ENCODE results near the gene NRG2.

The NRG2 gene

DNA sequence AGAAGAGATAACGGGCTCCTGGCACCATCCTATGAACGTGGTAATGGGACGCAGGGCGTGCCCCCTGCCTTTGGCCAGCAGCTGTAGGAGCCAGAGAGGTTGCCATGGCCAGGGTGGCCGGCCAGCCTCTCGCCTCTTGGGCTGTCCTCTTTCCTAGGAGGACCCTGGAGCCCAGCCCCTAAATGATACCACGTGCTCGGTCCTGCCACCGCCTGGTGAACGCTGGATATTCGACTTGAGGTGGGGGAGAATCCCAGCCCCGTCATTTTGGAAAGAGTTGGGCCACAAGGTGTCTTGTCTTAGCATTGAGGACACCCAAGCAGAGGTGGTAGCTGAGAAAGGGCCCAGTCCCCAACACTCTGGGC lies 391 bp upstream of the NRG2 start:
- H3K4me3 ChIP-seq: peak overlapping the region; percentile 56 to 75 (median 66)
- peaks cover 0 to 13% (median 3%) of the 10 kb centered on the region in 11 experiments; a peak in 4 of 22 replicates for H4K20me1 ChIP-seq
- H3K27ac ChIP-seq: no peak overlapping the region
- no peak for TF ChIP-seq Cebpa-rat (IDR thresholded peaks at IDR 0.05)
- peak overlapping the region in 8 of 11 experiments; percentile 38 to 60 (median 54); a peak in 11 of 22 replicates for H3K9ac ChIP-seq
- H3K4me2 ChIP-seq: peak overlapping the region; percentile 89 to 99 (median 98)
- H3K4me1 ChIP-seq: peaks cover 15 to 33% (median 22%) of the 10 kb centered on the region in 10 experiments
- H3K36me3 ChIP-seq: no peaks in the 10 kb centered on the region
- H3K9me3 ChIP-seq (replicated peaks in 1 of 11): no peaks in the 10 kb centered on the region
- H3K27me3 ChIP-seq: peaks cover 63 to 73% (median 72%) of the 10 kb centered on the region in 11 experiments

DNA sequence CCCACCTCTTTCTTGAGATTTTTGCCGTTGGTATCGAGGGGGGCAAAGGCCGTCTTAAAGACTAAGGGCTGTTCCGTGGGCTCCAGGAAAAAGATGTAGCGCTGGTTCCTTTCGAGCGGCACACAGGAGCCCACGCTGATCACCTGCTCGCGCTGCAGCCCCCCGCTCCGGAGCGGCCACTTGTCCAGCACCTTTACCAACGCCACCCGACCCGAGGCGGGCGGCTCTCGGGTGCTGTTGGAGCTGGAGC lies 781 bp downstream of the NRG2 start:
- Histone ChIP-seq H4K20me1 (peaks cover 0 to 13% (median 3%) of the 10 kb centered on the region in 11 experiments; a peak in 4 of 22 replicates), H3K4me3 (peak overlapping the region; percentile 56 to 75 (median 66)), H3K9ac (peak overlapping the region in 10 of 11 experiments; percentile 7 to 60 (median 46); a peak in 8 of 22 replicates), H3K27ac (no peak overlapping the region), H3K4me1 (peaks cover 18 to 38% (median 24%) of the 10 kb centered on the region in 10 experiments), H3K9me3 (replicated peaks in 1 of 11) (no peaks in the 10 kb centered on the region), H3K27me3 (peaks cover 65 to 85% (median 76%) of the 10 kb centered on the region in 11 experiments), H3K4me2 (peak overlapping the region; percentile 89 to 99 (median 98)), H3K36me3 (no peaks in the 10 kb centered on the region)
- TF ChIP-seq Cebpa-rat (IDR thresholded peaks at IDR 0.05): no peak

DNA sequence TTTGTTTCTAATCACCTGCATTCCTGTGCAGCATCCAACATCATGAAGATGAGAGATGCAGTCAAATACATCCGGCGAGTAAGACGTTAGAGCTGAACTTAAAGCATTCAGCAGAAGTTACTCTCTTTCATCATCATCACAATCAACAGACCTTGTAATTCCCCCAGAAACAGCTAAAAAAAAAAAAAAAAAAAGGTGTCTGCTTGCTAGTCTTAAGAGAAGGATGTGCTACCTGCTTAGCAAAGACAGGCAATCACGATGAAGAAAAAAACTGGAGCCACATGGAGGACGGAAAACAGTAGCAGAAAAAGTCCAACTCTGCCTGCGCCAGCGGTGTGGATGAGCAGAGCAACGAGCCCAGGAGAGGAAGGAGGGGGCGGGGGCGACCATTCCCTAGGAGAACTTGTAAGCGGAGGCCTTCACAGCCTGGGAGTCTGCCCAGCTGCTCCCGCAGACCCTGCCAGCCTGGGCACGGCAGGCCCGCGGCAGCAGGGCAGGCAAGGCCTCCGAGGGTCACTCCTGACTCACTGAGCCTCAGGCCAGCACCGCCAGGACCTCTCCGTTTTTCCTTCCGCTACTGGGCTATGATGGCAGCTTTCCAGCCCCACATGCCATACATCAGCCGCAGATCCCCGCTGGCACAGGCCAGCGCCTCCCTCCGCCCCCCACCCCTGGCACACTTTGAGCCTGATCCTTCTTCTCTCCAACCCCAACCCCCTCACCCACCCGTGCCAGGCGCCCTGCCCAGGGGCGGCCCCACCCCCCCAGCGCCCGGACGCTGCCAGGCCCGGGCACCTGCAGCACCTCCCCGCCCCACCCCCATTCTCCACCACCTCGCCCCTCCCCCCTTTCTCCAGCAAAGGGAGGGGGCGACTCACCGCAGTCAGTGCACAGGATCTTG lies 1.4 kb downstream of the NRG2 start:
- Histone ChIP-seq H3K9ac (no peak overlapping the region), H3K4me2 (peak overlapping the region; percentile 89 to 99 (median 98))

DNA sequence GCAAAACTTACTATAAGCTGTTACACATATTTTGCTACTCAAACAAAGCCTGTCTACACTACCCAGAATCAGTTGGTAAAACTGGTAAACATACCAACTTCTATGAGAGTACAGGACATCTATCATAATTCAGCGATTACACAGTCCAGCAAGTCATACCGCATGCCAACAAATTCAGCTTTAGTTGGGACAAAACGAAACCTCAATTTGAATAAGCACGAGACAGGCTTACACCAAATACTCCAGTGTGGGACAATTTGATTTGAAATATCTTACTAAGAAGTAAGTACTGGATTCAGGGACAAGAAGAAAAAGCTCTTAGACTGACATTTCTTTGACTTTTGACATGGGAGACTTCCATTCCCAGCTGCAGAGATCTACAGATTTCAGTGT lies 2.0 kb downstream of the NRG2 start:
- Histone ChIP-seq H3K9me3 (replicated peaks in 1 of 11) (no peaks in the 10 kb centered on the region), H3K27me3 (peaks cover 65 to 85% (median 76%) of the 10 kb centered on the region in 11 experiments), H3K36me3 (no peaks in the 10 kb centered on the region), H3K4me1 (peaks cover 18 to 38% (median 24%) of the 10 kb centered on the region in 10 experiments), H3K9ac (no peak overlapping the region), H3K27ac (no peak overlapping the region), H4K20me1 (peaks cover 0 to 13% (median 3%) of the 10 kb centered on the region in 11 experiments; a peak in 4 of 22 replicates), H3K4me3 (no peak overlapping the region), H3K4me2 (no peak overlapping the region)
- TF ChIP-seq Cebpa-rat (IDR thresholded peaks at IDR 0.05): no peak

More for the DNA sequence above, 1.4 kb downstream of the NRG2 start:
- no peak overlapping the region for H3K27ac ChIP-seq
- no peak for TF ChIP-seq Cebpa-rat (IDR thresholded peaks at IDR 0.05)
- H3K9me3 ChIP-seq (replicated peaks in 1 of 11): no peaks in the 10 kb centered on the region
- peaks cover 18 to 38% (median 24%) of the 10 kb centered on the region in 10 experiments for H3K4me1 ChIP-seq
- peaks cover 0 to 13% (median 3%) of the 10 kb centered on the region in 11 experiments; a peak in 4 of 22 replicates for H4K20me1 ChIP-seq
- no peaks in the 10 kb centered on the region for H3K36me3 ChIP-seq
- peak overlapping the region in 6 of 10 experiments; percentile 56 to 75 (median 66); a peak in 9 of 20 replicates for H3K4me3 ChIP-seq
- peaks cover 65 to 85% (median 76%) of the 10 kb centered on the region in 11 experiments for H3K27me3 ChIP-seq

DNA sequence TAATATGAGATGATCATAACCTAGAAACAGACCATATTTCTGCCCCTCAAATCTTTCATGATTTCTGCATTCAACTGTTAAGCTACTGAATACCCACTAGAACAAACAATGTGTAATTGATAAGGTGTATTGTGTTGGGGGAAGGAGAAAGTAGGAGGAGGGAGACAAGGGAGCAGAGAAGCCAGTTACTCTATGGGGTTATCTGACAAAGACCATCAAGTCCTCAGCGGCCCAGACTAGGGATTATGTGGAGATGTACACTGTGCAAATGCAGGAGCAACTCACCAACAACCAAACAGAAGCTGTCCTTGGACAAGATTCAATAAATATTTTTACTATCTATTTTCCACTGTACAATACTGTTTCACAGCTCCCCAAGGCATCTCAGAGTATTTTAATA lies 2.7 kb downstream of the NRG2 start:
- Histone ChIP-seq H4K20me1 (peaks cover 0 to 13% (median 3%) of the 10 kb centered on the region in 11 experiments; a peak in 4 of 22 replicates), H3K27ac (no peak overlapping the region), H3K4me3 (no peak overlapping the region), H3K9ac (no peak overlapping the region), H3K9me3 (replicated peaks in 1 of 11) (no peaks in the 10 kb centered on the region), H3K36me3 (no peaks in the 10 kb centered on the region), H3K4me1 (peaks cover 18 to 38% (median 24%) of the 10 kb centered on the region in 10 experiments), H3K27me3 (peaks cover 60 to 80% (median 72%) of the 10 kb centered on the region in 11 experiments), H3K4me2 (no peak overlapping the region)
- no peak for TF ChIP-seq Cebpa-rat (IDR thresholded peaks at IDR 0.05)

DNA sequence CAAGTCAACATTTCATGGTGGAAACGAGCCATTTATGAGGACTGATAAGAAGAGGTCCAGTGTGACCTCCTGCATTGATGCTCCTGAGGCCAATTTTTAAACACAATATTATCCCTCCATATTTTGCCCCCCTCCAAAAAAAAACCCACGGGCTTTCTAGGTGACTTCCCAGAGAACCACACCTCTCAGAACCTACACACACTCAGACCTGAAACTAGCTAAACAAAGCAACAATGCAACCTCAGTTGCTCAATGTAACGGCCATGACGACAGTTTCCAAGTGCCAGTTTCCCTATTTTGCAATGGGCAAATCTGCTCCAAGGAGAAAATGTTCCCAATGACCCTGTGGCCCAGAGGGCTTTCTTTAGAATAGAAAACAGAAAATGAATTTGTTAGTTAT lies 3.5 kb downstream of the NRG2 start:
- H3K9ac ChIP-seq: no peak overlapping the region
- peaks cover 18 to 38% (median 24%) of the 10 kb centered on the region in 10 experiments for H3K4me1 ChIP-seq
- H3K27ac ChIP-seq: no peak overlapping the region
- H4K20me1 ChIP-seq: peaks cover 0 to 13% (median 3%) of the 10 kb centered on the region in 11 experiments; a peak in 4 of 22 replicates
- no peak for TF ChIP-seq Cebpa-rat (IDR thresholded peaks at IDR 0.05)
- H3K9me3 ChIP-seq (replicated peaks in 1 of 11): peaks cover 0 to 4% (median 0%) of the 10 kb centered on the region in 11 experiments; a peak in 1 of 22 replicates
- no peaks in the 10 kb centered on the region for H3K36me3 ChIP-seq
- peaks cover 52 to 72% (median 64%) of the 10 kb centered on the region in 11 experiments for H3K27me3 ChIP-seq
- no peak overlapping the region for H3K4me3 ChIP-seq
- peak overlapping the region in 6 of 11 experiments; percentile 0 to 46 (median 40); a peak in 9 of 22 replicates for H3K4me2 ChIP-seq

DNA sequence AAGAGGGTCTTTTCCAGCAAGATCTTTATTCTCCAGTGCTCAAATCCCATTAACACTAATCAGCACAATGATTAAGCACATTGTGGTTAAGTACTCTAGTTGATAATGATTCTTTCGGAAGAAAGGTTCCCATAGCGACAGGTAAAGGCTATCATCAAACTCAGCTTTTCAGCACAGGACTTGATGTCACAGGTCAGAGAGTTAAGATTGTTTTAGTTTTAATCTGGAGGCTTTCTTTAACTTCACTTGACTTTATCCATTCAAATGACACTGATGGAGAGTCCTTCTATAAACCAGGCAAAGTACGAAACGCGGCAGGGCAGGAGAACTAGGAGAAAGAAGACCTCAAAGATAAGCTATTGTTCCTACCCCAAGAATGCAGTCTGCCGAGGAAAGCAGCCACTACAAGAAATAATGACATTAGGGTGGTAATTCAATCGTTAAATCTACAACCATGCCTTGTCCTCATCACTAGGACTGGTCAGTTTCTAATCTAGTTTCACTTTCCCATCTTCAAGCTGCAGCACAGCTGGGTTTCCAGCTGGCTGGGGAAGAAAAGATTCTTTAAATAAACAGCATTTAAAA lies 4.6 kb downstream of the NRG2 start:
- Histone ChIP-seq H3K27me3 (peaks cover 41 to 61% (median 53%) of the 10 kb centered on the region in 11 experiments), H3K4me2 (peak overlapping the region; percentile 26 to 68 (median 57)), H3K36me3 (no peaks in the 10 kb centered on the region), H3K4me3 (peak overlapping the region in 3 of 10 experiments; percentile 16 to 30 (median 29); a peak in 4 of 20 replicates), H3K9me3 (replicated peaks in 1 of 11) (peaks cover 0 to 10% (median 4%) of the 10 kb centered on the region in 11 experiments; a peak in 4 of 22 replicates), H3K9ac (no peak overlapping the region), H4K20me1 (peaks cover 0 to 13% (median 3%) of the 10 kb centered on the region in 11 experiments; a peak in 4 of 22 replicates), H3K4me1 (peaks cover 14 to 31% (median 18%) of the 10 kb centered on the region in 10 experiments), H3K27ac (no peak overlapping the region)
- TF ChIP-seq Cebpa-rat (IDR thresholded peaks at IDR 0.05): no peak

DNA sequence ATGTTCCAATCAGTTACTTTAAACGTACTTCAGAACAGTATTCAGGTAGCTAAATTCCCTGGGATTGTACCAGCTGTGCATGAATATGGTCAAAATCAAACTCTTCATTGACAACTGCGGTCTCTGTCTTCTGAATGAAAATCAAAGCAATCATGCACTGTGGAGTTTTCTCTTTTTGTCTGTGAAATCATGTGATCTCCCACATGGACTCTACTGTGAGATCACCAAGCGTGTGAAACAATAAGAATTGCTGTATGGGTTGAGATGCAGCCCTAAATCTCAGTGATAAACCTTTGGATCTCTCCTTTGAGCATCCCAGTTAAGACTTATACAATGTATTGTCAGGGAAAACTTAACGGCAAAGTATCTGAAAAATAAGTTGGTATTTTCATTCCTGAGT lies 6.1 kb downstream of the NRG2 start:
- H3K36me3 ChIP-seq: no peaks in the 10 kb centered on the region
- peaks cover 28 to 47% (median 39%) of the 10 kb centered on the region in 11 experiments for H3K27me3 ChIP-seq
- no peak overlapping the region for H3K4me3 ChIP-seq
- H3K9ac ChIP-seq: no peak overlapping the region
- H3K4me2 ChIP-seq: no peak overlapping the region
- H3K4me1 ChIP-seq: peaks cover 4 to 24% (median 12%) of the 10 kb centered on the region in 10 experiments; a peak in 15 of 20 replicates
- TF ChIP-seq Cebpa-rat (IDR thresholded peaks at IDR 0.05): no peak
- peaks cover 0 to 10% (median 4%) of the 10 kb centered on the region in 11 experiments; a peak in 4 of 22 replicates for H3K9me3 ChIP-seq (replicated peaks in 1 of 11)
- peaks cover 0 to 8% (median 0%) of the 10 kb centered on the region in 11 experiments; a peak in 3 of 22 replicates for H4K20me1 ChIP-seq
- no peak overlapping the region for H3K27ac ChIP-seq

DNA sequence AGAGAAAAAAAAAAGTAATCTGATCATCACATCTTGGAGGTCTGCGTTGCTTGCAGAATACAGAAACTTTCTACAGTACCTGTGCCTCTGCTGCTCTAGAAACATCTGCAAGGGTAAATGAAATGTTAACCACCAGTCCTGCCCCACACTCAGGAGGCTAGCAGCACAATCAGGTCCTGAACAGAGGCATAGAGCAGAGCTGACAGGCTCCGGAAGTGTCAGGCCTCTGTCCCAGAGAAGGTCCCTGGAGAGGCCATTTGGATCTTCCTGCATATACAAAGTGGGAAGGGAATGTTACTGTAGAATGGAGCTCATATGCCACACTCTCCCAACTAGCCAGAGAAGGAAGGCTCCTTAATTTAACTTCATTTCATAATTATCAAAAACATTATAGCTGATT lies 7.2 kb downstream of the NRG2 start:
- Histone ChIP-seq H3K27me3 (peaks cover 16 to 36% (median 28%) of the 10 kb centered on the region in 11 experiments), H3K9ac (no peak overlapping the region), H3K4me1 (peaks cover 4 to 20% (median 10%) of the 10 kb centered on the region in 10 experiments; a peak in 14 of 20 replicates), H4K20me1 (no peaks in the 10 kb centered on the region; a peak in 1 of 22 replicates), H3K4me3 (no peak overlapping the region), H3K36me3 (no peaks in the 10 kb centered on the region), H3K4me2 (no peak overlapping the region), H3K27ac (no peak overlapping the region), H3K9me3 (replicated peaks in 1 of 11) (peaks cover 0 to 10% (median 4%) of the 10 kb centered on the region in 11 experiments; a peak in 4 of 22 replicates)
- TF ChIP-seq Cebpa-rat (IDR thresholded peaks at IDR 0.05): no peak
